NCI-H1417 (cell line): ENCODE measurements around the gene UNC119.
A peak's percentile ranks its signal among the peaks of the same experiment; 100 is the strongest.
"Not testable (repeated sequence)": the region's sequence is repeated elsewhere in the genome, so short reads cannot be mapped to it uniquely, and the experiment has no call there.

Experiments used
- DNase-seq, 3 experiments: peaks; one replicate each; lab custom pipeline; 2025; lab: John Stamatoyannopoulos, UW

The UNC119 gene

DNA sequence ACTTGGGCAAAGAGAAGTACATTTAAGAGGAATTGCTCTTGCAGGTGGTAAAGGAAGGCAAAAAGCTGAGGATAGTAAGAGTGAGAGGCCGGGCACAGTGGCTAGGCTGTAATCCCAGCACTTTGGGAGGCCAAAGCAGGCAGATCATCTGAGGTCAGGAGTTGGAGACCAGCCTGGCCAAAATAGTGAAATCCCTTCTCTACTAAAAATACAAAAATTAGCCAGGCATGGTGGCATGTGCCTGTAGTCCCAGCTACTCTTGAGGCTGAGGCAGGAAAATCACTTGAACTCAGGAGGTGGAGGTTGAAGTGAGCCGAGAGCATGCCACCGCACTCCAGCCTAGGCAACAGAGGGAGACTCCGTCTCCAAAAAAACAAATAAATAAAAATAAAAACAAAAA is 30.1 kb downstream of the UNC119 start:
- not testable (repeated sequence) for DNase-seq

- peak in 1 of 3 experiments; percentile 71 for DNase-seq
Observed at GRCh38 chr17:28521311-28522085, 30.9 kb downstream of the UNC119 start.

DNA sequence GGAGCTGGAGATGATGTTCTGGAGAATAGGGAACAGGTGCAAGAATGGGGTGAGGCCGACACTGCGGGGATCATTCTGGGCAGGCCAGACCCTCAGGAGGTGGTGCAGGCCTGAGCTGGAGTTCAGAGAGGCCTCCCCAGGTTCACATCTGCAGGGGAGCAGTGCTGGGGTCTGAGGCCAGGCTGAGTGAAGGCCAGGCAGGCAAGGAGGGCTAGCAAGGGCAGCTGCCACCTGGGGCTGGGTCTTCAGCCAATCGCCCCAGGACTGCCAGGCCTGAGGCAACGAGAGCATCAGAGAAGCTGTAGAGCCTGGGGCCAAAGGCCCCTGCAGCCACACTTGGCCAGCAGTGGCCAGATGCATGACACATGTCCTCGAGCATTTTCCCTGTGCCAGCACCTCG is 31.7 kb downstream of the UNC119 start:
- no peak for DNase-seq

- no peak for DNase-seq
Observed at GRCh38 chr17:28519236-28519635, 33.2 kb downstream of the UNC119 start.

GRCh38 chr17:28518578-28518977 is 33.8 kb downstream of the UNC119 start:
- no peak for DNase-seq

DNA sequence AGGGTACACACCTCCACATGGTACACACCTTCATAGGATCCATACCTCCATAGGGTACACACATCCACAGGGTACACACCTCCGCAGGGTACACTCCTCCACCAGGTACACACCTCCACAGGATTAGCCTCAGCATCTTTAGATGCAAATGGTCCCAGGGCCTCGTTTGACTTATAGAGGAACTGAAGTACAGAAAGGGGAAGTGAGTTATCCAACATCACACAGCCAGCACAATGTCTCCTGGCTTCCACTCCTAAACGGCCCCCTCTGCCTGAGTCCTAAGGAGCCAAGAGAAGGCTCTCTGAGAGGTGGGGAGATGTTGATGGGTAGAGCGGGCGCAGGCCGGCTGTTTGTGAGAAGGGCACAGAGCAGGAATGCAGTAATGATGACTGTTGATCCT is 34.3 kb downstream of the UNC119 start:
- DNase-seq: no peak

DNA sequence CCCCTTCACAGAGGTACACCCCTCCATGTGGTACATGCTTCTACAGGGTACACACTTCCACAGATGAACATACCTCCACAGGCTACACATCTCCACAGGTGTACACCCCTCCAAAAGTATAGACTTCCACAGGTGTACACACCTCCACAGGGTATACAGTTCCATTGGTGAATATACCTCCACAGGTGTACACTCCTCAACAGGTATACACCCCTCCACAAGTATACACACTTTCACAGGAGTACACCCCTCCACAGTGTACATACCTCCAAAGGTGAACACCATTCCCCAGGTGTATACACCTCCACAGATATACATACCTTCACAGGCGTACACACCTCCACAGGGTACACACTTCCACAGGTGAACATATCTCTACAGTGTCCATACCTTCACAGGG is 36.9 kb downstream of the UNC119 start:
- no peak for DNase-seq

DNA sequence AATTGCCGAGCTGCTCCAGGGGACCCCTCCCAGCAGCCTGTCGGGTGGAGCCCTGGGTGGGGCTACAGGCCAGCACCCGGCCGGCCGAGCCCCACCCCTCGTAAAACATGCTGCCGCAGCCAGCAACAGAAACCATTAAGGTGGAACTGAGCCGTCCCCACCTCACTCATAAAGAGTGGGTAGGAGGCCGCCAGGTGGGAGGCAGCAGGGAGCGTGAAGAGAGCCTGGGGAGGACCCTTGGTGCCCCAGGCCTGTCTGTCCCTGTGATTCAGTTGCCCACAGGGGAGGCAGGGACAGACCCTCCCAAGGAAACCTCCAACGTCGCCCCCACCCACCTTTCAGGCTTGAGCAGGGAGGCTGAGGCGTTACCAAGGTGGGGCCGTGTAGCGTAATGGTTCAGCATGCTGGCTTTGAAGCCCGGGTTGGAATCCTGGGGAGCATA is 37.8 kb downstream of the UNC119 start:
- peak in 1 of 3 experiments; percentile 30 for DNase-seq

DNA sequence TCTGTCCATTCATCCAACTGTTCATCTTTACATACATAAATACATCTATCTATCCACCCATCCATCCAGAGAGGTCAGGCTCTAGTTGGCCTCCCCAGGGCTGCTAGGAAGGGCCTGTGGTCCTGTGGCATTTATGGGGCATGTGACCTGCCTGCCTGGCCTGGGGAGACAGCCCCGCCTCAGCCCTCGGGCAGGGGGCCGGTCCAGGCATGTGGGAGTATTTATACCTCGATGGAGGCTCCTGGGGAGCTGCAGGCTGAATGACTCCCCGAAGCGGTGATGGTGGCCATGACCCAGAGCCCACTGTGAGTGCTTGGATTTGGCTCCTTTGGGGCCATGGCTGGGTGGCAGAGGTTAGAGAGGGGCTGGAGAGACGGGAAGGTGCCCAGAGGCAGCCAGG is 38.9 kb downstream of the UNC119 start:
- DNase-seq: no peak

GRCh38 chr17:28511858-28512461 is 40.5 kb downstream of the UNC119 start:
- no peak for DNase-seq

- DNase-seq: no peak
Observed at GRCh38 chr17:28509789-28510188, 42.6 kb downstream of the UNC119 start.

- no peak for DNase-seq
Observed at GRCh38 chr17:28508211-28508724, 44.2 kb downstream of the UNC119 start.

- DNase-seq: peak in 1 of 3 experiments; percentile 26
Observed at GRCh38 chr17:28507567-28508203, 44.7 kb downstream of the UNC119 start.

- no peak for DNase-seq
Observed at GRCh38 chr17:28506763-28507487, 45.5 kb downstream of the UNC119 start.

- peak in 1 of 3 experiments; percentile 11 for DNase-seq
Observed at GRCh38 chr17:28505986-28506665, 46.3 kb downstream of the UNC119 start, which contains the start of gene FOXN1. Gene FOXN1 (plus strand): TSS chr17:28506348. CDS start chr17:28523970, 17,622 bp downstream.

GRCh38 chr17:28503420-28503819 is 49.0 kb downstream of the UNC119 start:
- DNase-seq: no peak

- DNase-seq: no peak
Observed at GRCh38 chr17:28501421-28502284, 50.8 kb downstream of the UNC119 start.

GRCh38 chr17:28500712-28501379 is 51.6 kb downstream of the UNC119 start:
- DNase-seq: peak; percentile 31 to 60 (median 51)

DNA sequence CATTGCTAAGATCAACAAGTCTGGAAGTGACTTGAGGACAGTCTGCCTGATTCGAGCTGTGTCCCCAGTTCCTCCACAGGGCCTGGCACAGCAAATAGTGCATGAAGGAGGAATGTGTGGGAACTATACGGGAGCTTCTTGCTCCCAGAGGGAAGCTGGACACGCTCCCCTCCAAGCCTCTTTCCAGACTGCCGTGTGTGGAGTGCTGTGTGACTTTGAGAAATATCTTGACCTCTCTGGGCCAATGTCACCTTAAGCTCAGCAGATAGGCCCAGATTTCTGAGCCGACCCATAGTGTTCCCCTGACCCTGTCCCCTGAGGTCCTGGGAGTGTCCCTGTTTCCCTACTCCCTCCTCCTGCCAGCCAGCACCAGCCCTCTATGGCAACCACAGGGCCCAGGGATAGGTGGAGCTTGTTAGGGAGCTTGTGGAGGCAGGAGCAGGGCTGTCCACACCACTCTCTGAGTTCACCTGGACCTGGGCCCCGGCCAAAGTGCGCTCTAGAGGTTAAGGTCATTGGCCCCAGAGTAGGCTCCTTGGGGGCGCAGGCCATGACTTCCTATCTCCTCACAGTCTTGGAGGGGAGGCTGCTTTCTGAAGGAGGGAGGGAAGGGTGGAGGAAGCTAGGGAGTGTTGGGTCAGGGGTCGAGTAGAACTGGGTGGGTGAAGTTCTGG is 52.6 kb downstream of the UNC119 start:
- DNase-seq: no peak
